Measurements from ENCODE around the gene VAPA. TPM values are rescaled to one million over a fixed set of nuclear protein-coding genes. Genes with fewer than 3 reads are reported as not detected.

VAPA gene
- total and polyA plus RNA-seq, 10 of the 15 experiments (the other 5 are each of a cell fraction or from before 2014, with no cell fraction given), result 70.9 to 252 (median 166) TPM

GRCh38 chr18:9866627-9867026 lies 47.2 kb upstream of the VAPA start (continued):
- no peak for TF ChIP-seq PAX5 (IDR thresholded peaks at IDR 0.05; ENCODE audit: borderline replicate concordance, low read depth, low read length)
- no peak for TF ChIP-seq HCFC1 (IDR thresholded peaks at IDR 0.05; ENCODE audit: low read length)

DNA sequence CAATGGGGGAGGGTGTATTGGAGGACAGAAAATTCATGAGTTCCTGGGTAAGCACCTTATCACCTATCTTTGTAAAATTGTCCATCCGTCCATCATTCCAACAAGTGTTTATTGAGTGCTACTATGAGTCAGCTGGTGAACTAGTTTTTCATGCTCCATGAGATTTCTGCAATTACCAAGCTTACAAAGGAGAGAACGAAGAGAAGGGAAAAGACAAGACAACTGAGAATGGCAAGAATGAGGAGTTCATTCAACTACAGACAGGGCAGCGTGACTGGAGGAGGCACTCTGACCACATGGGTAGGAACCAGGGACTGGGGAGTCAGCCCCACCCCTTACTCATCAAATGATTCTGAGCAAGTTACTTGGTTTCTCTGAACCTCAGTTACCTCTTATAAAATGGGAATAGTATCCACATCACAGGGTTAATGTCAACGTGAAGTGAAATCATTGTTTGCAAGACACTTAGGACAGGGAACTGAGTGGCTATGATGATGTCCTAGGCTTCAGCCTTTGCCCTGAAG lies 46.7 kb upstream of the VAPA start:
- FAIRE-seq (no peak), ATAC-seq (no peak), DNase-seq (ENCODE audit: low read depth, low spot score) (no peak)
- Histone ChIP-seq H3K27me3 (replicated peaks in 1 of 2; ENCODE audit: control insufficient read depth in 2 of 2, insufficient read depth in 2 of 2, low read length in 1 of 2) (no peaks in the 10 kb centered on the region), H3K4me3 (no peak overlapping the region), H3K4me2 (ENCODE audit: control insufficient read depth, insufficient read depth) (no peak overlapping the region), H3K36me3 (ENCODE audit: control insufficient read depth in 2 of 2, insufficient read depth in 2 of 2, low read length in 1 of 2) (no peaks in the 10 kb centered on the region), H3K9ac (ENCODE audit: control insufficient read depth, insufficient read depth, low read length) (no peak overlapping the region), H3K27ac (ENCODE audit: control insufficient read depth, insufficient read depth) (no peak overlapping the region), H2AFZ (ENCODE audit: control insufficient read depth, low read depth, low read length) (no peak overlapping the region), H3K9me3 (replicated peaks; ENCODE audit: control insufficient read depth, insufficient read depth, low read length) (peaks cover 9% of the 10 kb centered on the region; the same call in 2 of the 3 replicates), H4K20me1 (ENCODE audit: control insufficient read depth, insufficient read depth) (no peaks in the 10 kb centered on the region), H3K79me2 (ENCODE audit: control insufficient read depth, insufficient read depth, low read length) (no peaks in the 10 kb centered on the region), H3K4me1 (ENCODE audit: control insufficient read depth, insufficient read depth, low read length) (peaks cover 12% of the 10 kb centered on the region)
- ChIA-PET SMC1A (ENCODE audit: uncharacterized antibody, unreplicated experiment) (no interaction called here), CTCF (no interaction called here), RAD21 (ENCODE audit: unreplicated experiment) (no interaction called here), POLR2A (interaction anchor here (0.6 to 0.7 kb wide), 2 partner anchors 1263 to 1426 kb away, joined by 6 to 7 read pairs; no protein-coding TSS in a partner anchor)
- intact Hi-C loops (cut with micrococcal nuclease; ENCODE audit: unreplicated experiment), result no loop called here
- in situ Hi-C loops (cut with MboI), result no loop called here
- 81% methylated on average over 4 of the region's 4 CpGs for WGBS (ENCODE audit: insufficient coverage, insufficient replicate concordance, low lambda C conversion rate, missing lambda C conversion rate)
- BruUV-seq (replicated peaks), result no TSS peak
- TF ChIP-seq, protein P1, sequence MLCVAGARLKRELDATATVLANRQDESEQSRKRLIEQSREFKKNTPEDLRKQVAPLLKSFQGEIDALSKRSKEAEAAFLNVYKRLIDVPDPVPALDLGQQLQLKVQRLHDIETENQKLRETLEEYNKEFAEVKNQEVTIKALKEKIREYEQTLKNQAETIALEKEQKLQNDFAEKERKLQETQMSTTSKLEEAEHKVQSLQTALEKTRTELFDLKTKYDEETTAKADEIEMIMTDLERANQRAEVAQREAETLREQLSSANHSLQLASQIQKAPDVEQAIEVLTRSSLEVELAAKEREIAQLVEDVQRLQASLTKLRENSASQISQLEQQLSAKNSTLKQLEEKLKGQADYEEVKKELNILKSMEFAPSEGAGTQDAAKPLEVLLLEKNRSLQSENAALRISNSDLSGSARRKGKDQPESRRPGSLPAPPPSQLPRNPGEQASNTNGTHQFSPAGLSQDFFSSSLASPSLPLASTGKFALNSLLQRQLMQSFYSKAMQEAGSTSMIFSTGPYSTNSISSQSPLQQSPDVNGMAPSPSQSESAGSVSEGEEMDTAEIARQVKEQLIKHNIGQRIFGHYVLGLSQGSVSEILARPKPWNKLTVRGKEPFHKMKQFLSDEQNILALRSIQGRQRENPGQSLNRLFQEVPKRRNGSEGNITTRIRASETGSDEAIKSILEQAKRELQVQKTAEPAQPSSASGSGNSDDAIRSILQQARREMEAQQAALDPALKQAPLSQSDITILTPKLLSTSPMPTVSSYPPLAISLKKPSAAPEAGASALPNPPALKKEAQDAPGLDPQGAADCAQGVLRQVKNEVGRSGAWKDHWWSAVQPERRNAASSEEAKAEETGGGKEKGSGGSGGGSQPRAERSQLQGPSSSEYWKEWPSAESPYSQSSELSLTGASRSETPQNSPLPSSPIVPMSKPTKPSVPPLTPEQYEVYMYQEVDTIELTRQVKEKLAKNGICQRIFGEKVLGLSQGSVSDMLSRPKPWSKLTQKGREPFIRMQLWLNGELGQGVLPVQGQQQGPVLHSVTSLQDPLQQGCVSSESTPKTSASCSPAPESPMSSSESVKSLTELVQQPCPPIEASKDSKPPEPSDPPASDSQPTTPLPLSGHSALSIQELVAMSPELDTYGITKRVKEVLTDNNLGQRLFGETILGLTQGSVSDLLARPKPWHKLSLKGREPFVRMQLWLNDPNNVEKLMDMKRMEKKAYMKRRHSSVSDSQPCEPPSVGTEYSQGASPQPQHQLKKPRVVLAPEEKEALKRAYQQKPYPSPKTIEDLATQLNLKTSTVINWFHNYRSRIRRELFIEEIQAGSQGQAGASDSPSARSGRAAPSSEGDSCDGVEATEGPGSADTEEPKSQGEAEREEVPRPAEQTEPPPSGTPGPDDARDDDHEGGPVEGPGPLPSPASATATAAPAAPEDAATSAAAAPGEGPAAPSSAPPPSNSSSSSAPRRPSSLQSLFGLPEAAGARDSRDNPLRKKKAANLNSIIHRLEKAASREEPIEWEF (IDR thresholded peaks at IDR 0.05; ENCODE audit: insufficient replicate concordance, low read depth, low read length), result no peak
- TF ChIP-seq CHD1 (IDR thresholded peaks at IDR 0.05; ENCODE audit: low read depth, low read length) (no peak), E2F8 (IDR thresholded peaks at IDR 0.05; ENCODE audit: low read depth, partially characterized antibody) (no peak), SREBF1 (IDR thresholded peaks at IDR 0.05; ENCODE audit: low read length) (no peak), ATF7 (IDR thresholded peaks at IDR 0.05; ENCODE audit: low read depth) (no peak), CHD4 (IDR thresholded peaks at IDR 0.05) (no peak), BMI1 (IDR thresholded peaks at IDR 0.05; ENCODE audit: borderline replicate concordance) (no peak), ZNF207 (IDR thresholded peaks at IDR 0.05; ENCODE audit: borderline replicate concordance) (no peak), ZNF24 (IDR thresholded peaks at IDR 0.05) (no peak), NFYB (IDR thresholded peaks at IDR 0.05; ENCODE audit: insufficient read depth, low read depth, low read length) (no peak), ZNF384 (IDR thresholded peaks at IDR 0.05; ENCODE audit: borderline replicate concordance, low read depth, low read length) (no peak)

Data from GM12878 (cell line).